ENCODE results near the gene HSPA1B.

DNA sequence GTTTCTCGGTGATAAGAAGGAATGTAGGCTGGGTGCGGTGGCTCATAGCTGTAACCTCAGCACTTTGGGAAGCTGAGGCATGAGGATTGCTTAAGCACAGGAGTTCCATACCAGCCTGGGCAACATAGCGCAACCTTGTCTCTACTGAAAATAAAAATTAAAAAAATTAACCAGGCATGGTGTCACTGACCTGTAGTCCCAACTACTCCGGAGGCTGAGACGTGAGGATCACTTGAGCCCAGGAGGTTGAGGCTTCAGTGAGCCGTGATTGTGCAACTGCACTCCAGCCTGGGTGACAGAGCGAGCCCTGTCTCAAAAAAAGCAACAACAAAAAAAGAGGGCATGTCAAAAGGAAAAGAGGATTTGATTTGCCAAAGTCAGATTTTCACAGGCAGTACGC is 31.2 kb downstream of the HSPA1B start:
- TF ChIP-seq, protein P1, sequence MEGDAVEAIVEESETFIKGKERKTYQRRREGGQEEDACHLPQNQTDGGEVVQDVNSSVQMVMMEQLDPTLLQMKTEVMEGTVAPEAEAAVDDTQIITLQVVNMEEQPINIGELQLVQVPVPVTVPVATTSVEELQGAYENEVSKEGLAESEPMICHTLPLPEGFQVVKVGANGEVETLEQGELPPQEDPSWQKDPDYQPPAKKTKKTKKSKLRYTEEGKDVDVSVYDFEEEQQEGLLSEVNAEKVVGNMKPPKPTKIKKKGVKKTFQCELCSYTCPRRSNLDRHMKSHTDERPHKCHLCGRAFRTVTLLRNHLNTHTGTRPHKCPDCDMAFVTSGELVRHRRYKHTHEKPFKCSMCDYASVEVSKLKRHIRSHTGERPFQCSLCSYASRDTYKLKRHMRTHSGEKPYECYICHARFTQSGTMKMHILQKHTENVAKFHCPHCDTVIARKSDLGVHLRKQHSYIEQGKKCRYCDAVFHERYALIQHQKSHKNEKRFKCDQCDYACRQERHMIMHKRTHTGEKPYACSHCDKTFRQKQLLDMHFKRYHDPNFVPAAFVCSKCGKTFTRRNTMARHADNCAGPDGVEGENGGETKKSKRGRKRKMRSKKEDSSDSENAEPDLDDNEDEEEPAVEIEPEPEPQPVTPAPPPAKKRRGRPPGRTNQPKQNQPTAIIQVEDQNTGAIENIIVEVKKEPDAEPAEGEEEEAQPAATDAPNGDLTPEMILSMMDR (IDR thresholded peaks at IDR 0.05) = no peak
- no peak for TF ChIP-seq POLR2A (IDR thresholded peaks at IDR 0.05)

Measured in Peyer's patch (tissue), 4 donors.